Vagina (tissue), 2 donors: ENCODE measurements around the gene ETAA1.

Experiments used
- CTCF ChIP-seq, 3 experiments: fragments of 450-650 bp in 2 of 3; fragments of 200-600 bp in 1 of 3; sonication (generic) in 1 of 3; IDR thresholded peaks; one replicate each; pipeline ENCODE4 v1.5.1; 2017 to 2019; ENCODE audit warnings: antibody characterized with exemption in 3 of 3, mild to moderate bottlenecking in 2 of 3, moderate library complexity in 2 of 3
- POLR2A ChIP-seq, 2 donors: fragments of 450-650 bp; IDR thresholded peaks; one replicate each; pipeline ENCODE4 v1.6.1; 2017; ENCODE audit warnings: antibody characterized with exemption in 2 of 2, mild to moderate bottlenecking in 2 of 2, moderate library complexity in 2 of 2

DNA sequence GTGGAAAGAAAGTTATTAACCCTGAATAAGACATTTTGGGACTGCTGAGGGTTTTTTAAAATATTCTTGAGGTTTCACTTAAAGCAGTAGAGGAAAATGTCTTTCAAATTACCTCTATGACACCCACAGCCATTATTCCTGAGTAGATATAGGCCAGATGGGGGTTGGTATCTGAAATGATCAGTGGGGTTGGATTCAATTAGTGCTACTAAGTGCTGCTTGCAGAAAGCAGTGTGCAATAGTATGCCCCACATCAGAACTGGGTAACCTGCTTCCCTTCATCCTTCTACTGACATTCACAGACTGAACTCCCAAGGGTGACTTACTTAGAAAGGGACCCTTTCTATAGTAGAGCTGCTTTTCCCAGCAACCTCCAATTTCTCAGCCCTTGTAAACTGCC lies 7.3 kb upstream of the ETAA1 start:
- TF ChIP-seq POLR2A (IDR thresholded peaks at IDR 0.05) (no peak), CTCF (IDR thresholded peaks at IDR 0.05) (no peak)
